ENCODE results near the gene HAUS6.
"Not testable (repeated sequence)": the region's sequence is repeated elsewhere in the genome, so short reads cannot be mapped to it uniquely, and the experiment has no call there.

HAUS6 gene

DNA sequence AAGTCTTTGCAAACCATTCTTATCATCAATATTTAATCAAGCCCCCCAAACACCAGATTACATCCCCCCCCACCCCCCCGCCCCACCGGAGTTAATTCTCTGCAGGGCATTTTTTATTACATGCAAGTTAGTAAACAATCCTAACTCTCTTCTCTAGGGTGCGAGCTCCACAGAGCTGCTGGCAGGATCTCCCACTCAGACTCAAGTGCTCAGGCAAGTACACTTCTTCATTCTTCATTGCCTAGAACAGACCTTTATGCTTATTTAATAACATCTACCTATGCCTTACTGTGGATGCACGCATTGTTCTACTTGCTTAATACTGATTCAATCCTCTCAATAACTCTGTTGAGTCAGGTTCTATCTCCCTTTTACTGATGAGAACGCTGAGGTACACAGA, 79.6 kb downstream of the HAUS6 start:
- H3K4me2 ChIP-seq (ENCODE audit: low read length) = no peak overlapping the region
- no peak overlapping the region for H3K23ac ChIP-seq (ENCODE audit: low read length)
- H4K91ac ChIP-seq (ENCODE audit: low read depth, low read length) = no peak overlapping the region
- no peak overlapping the region for H4K12ac ChIP-seq (ENCODE audit: low read depth, low read length)
- H3K4me1 ChIP-seq (ENCODE audit: control insufficient read depth in 1 of 2, insufficient read depth in 2 of 2, low read length in 2 of 2) = no peaks in the 10 kb centered on the region
- H3K4me3 ChIP-seq (ENCODE audit: low read depth, low read length) = no peak overlapping the region
- H3K79me1 ChIP-seq (ENCODE audit: low read length) = no peaks in the 10 kb centered on the region
- H3K4ac ChIP-seq (ENCODE audit: low read depth, low read length) = no peak overlapping the region
- no peaks in the 10 kb centered on the region for H3K27me3 ChIP-seq (ENCODE audit: insufficient read depth, low read length)
- no CpG with 5 or more reads among the region's 5 CpGs for WGBS (ENCODE audit: extremely low coverage, insufficient coverage, insufficient read length)
- H3K36me3 ChIP-seq (ENCODE audit: control insufficient read depth in 1 of 2, insufficient read depth in 2 of 2, low read length in 2 of 2) = no peaks in the 10 kb centered on the region
- H2BK120ac ChIP-seq (ENCODE audit: insufficient read depth, low read length, poor library complexity) = no peak overlapping the region
- no peak overlapping the region for H2AK5ac ChIP-seq (ENCODE audit: low read length)
- no peak overlapping the region for H2AFZ ChIP-seq (ENCODE audit: insufficient read depth, low read length, poor library complexity)
- no peak overlapping the region for H3K9ac ChIP-seq (ENCODE audit: low read length)
- no peak overlapping the region for H2BK5ac ChIP-seq (ENCODE audit: low read depth, low read length, poor library complexity)
- H4K8ac ChIP-seq (ENCODE audit: low read depth, low read length) = no peak overlapping the region
- peaks cover 2% of the 10 kb centered on the region for H3K9me3 ChIP-seq (ENCODE audit: insufficient read depth, low read depth, low read length)
- no peaks in the 10 kb centered on the region for H3K79me2 ChIP-seq (ENCODE audit: control insufficient read depth, insufficient read depth, low read length, poor library complexity)
- H3K18ac ChIP-seq (ENCODE audit: low read length) = no peak overlapping the region
- DNase-seq = no peak
- H3K14ac ChIP-seq (ENCODE audit: low read length) = no peak overlapping the region
- H2BK12ac ChIP-seq (ENCODE audit: low read length) = no peak overlapping the region
- H3K27ac ChIP-seq (ENCODE audit: low read depth, low read length) = no peak overlapping the region

DNA sequence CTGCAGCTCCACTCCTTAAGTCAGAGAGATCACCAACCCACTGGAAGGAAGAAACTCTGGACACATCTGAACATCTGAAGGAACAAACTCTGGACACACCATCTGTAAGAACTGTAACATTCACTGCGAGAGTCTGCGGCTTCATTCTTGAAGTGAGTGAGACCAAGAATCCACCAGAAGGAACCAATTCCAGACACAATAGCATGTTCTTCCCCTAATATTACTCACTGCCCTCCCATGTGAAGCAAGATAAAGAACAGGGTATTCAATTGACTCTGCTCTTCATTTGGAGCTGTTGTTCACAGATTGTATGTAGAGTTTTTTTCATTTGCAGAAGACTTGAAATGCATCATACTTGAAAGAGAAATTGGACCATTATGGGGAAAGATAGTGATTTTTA, 80.5 kb downstream of the HAUS6 start:
- Histone ChIP-seq H2AFZ (ENCODE audit: insufficient read depth, low read length, poor library complexity) (no peak overlapping the region), H2BK120ac (ENCODE audit: insufficient read depth, low read length, poor library complexity) (no peak overlapping the region), H3K18ac (ENCODE audit: low read length) (no peak overlapping the region), H3K14ac (ENCODE audit: low read length) (no peak overlapping the region), H3K9me3 (ENCODE audit: insufficient read depth, low read depth, low read length) (no peaks in the 10 kb centered on the region), H2AK5ac (ENCODE audit: low read length) (no peak overlapping the region), H3K4me2 (ENCODE audit: low read length) (no peak overlapping the region), H3K27me3 (ENCODE audit: insufficient read depth, low read length) (no peaks in the 10 kb centered on the region), H3K79me1 (ENCODE audit: low read length) (no peaks in the 10 kb centered on the region), H3K36me3 (ENCODE audit: control insufficient read depth in 1 of 2, insufficient read depth in 2 of 2, low read length in 2 of 2) (no peaks in the 10 kb centered on the region), H4K12ac (ENCODE audit: low read depth, low read length) (no peak overlapping the region), H3K4ac (ENCODE audit: low read depth, low read length) (no peak overlapping the region), H3K4me1 (ENCODE audit: control insufficient read depth in 1 of 2, insufficient read depth in 2 of 2, low read length in 2 of 2) (no peaks in the 10 kb centered on the region), H3K23ac (ENCODE audit: low read length) (no peak overlapping the region), H3K4me3 (ENCODE audit: low read depth, low read length) (no peak overlapping the region), H4K8ac (ENCODE audit: low read depth, low read length) (no peak overlapping the region), H3K27ac (ENCODE audit: low read depth, low read length) (no peak overlapping the region), H4K91ac (ENCODE audit: low read depth, low read length) (no peak overlapping the region), H2BK5ac (ENCODE audit: low read depth, low read length, poor library complexity) (no peak overlapping the region), H3K9ac (ENCODE audit: low read length) (no peak overlapping the region), H3K79me2 (ENCODE audit: control insufficient read depth, insufficient read depth, low read length, poor library complexity) (no peaks in the 10 kb centered on the region), H2BK12ac (ENCODE audit: low read length) (no peak overlapping the region)
- DNase-seq = no peak
- no CpG with 5 or more reads among the region's 2 CpGs for WGBS (ENCODE audit: extremely low coverage, insufficient coverage, insufficient read length)

DNA sequence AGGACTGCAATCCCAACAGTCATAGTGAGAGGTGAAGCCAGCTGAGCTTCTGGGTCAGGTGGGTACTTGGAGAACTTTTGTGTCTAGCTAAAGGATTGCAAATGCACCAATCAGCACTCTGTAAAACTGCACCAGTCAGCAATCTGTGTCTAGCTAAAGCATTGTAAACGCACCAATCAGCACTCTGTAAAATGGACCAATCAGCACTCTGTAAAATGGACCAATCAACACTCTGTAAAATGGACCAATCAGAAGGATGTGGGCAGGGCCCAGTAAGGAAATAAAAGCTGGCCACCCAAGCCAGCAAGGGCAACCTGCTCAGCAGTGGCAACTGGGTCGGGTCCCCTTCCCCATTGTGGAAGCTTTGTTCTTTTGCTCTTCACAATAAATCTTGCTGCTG, 81.1 kb downstream of the HAUS6 start:
- H3K79me2 ChIP-seq (ENCODE audit: control insufficient read depth, insufficient read depth, low read length, poor library complexity); H2AK5ac ChIP-seq (ENCODE audit: low read length); H2BK12ac ChIP-seq (ENCODE audit: low read length); H4K91ac ChIP-seq (ENCODE audit: low read depth, low read length); H3K36me3 ChIP-seq (ENCODE audit: control insufficient read depth in 1 of 2, insufficient read depth in 2 of 2, low read length in 2 of 2); H2BK120ac ChIP-seq (ENCODE audit: insufficient read depth, low read length, poor library complexity); H3K27me3 ChIP-seq (ENCODE audit: insufficient read depth, low read length); H3K4me2 ChIP-seq (ENCODE audit: low read length); H2BK5ac ChIP-seq (ENCODE audit: low read depth, low read length, poor library complexity); H3K27ac ChIP-seq (ENCODE audit: low read depth, low read length); H2AFZ ChIP-seq (ENCODE audit: insufficient read depth, low read length, poor library complexity); H3K9ac ChIP-seq (ENCODE audit: low read length); H3K4me3 ChIP-seq (ENCODE audit: low read depth, low read length); H3K14ac ChIP-seq (ENCODE audit: low read length); H3K23ac ChIP-seq (ENCODE audit: low read length); H3K4me1 ChIP-seq (ENCODE audit: control insufficient read depth in 1 of 2, insufficient read depth in 2 of 2, low read length in 2 of 2); DNase-seq; H3K9me3 ChIP-seq (ENCODE audit: insufficient read depth, low read depth, low read length); H3K79me1 ChIP-seq (ENCODE audit: low read length); H4K12ac ChIP-seq (ENCODE audit: low read depth, low read length); H3K18ac ChIP-seq (ENCODE audit: low read length); H3K4ac ChIP-seq (ENCODE audit: low read depth, low read length); H4K8ac ChIP-seq (ENCODE audit: low read depth, low read length): not testable (repeated sequence)
- no CpG with 5 or more reads among the region's 2 CpGs for WGBS (ENCODE audit: extremely low coverage, insufficient coverage, insufficient read length)

DNA sequence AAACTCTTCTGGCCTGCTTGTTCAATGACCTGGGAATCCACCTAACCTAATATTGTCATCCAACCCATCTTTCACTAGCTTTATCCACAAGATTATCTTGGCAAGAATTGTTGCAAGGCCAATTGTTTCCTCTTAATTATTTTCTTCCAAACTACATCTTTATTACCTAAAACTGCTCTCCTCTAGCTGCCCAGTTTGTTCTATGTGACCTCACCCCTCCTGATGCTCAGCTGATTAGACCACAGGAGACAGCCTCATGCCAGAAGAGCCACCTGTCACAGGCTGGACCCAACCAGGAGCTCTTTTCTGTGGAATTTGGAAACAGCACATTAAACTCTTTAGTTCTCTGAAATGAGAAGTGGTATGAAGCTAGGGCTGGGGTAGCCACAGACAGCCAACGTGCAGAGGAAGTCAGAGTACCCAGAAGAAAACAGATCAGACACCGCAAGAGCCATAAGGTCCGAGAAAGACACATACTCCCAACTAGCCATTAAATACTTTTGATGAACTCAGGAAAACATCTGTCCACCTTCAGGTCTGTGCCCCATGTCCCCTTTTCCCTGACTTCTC, 81.7 kb downstream of the HAUS6 start:
- H3K14ac ChIP-seq (ENCODE audit: low read length) = no peak overlapping the region
- H3K4ac ChIP-seq (ENCODE audit: low read depth, low read length) = no peak overlapping the region
- H2BK120ac ChIP-seq (ENCODE audit: insufficient read depth, low read length, poor library complexity) = no peak overlapping the region
- H3K4me3 ChIP-seq (ENCODE audit: low read depth, low read length) = no peak overlapping the region
- H3K79me2 ChIP-seq (ENCODE audit: control insufficient read depth, insufficient read depth, low read length, poor library complexity) = no peaks in the 10 kb centered on the region
- no peak overlapping the region for H2BK5ac ChIP-seq (ENCODE audit: low read depth, low read length, poor library complexity)
- H3K27ac ChIP-seq (ENCODE audit: low read depth, low read length) = no peak overlapping the region
- H3K18ac ChIP-seq (ENCODE audit: low read length) = no peak overlapping the region
- H2AFZ ChIP-seq (ENCODE audit: insufficient read depth, low read length, poor library complexity) = no peak overlapping the region
- H3K9me3 ChIP-seq (ENCODE audit: insufficient read depth, low read depth, low read length) = no peaks in the 10 kb centered on the region
- no peaks in the 10 kb centered on the region for H3K79me1 ChIP-seq (ENCODE audit: low read length)
- no peak overlapping the region for H3K23ac ChIP-seq (ENCODE audit: low read length)
- H4K91ac ChIP-seq (ENCODE audit: low read depth, low read length) = no peak overlapping the region
- H4K12ac ChIP-seq (ENCODE audit: low read depth, low read length) = no peak overlapping the region
- no peak overlapping the region for H2AK5ac ChIP-seq (ENCODE audit: low read length)
- no peaks in the 10 kb centered on the region for H3K4me1 ChIP-seq (ENCODE audit: control insufficient read depth in 1 of 2, insufficient read depth in 2 of 2, low read length in 2 of 2)
- H3K9ac ChIP-seq (ENCODE audit: low read length) = no peak overlapping the region
- H3K36me3 ChIP-seq (ENCODE audit: control insufficient read depth in 1 of 2, insufficient read depth in 2 of 2, low read length in 2 of 2) = no peaks in the 10 kb centered on the region
- H4K8ac ChIP-seq (ENCODE audit: low read depth, low read length) = no peak overlapping the region
- WGBS (ENCODE audit: extremely low coverage, insufficient coverage, insufficient read length) = no CpG with 5 or more reads among the region's 3 CpGs
- H3K4me2 ChIP-seq (ENCODE audit: low read length) = no peak overlapping the region
- no peak for DNase-seq
- H3K27me3 ChIP-seq (ENCODE audit: insufficient read depth, low read length) = no peaks in the 10 kb centered on the region
- no peak overlapping the region for H2BK12ac ChIP-seq (ENCODE audit: low read length)
